ENCODE measurements around the gene DOK1.

DNA sequence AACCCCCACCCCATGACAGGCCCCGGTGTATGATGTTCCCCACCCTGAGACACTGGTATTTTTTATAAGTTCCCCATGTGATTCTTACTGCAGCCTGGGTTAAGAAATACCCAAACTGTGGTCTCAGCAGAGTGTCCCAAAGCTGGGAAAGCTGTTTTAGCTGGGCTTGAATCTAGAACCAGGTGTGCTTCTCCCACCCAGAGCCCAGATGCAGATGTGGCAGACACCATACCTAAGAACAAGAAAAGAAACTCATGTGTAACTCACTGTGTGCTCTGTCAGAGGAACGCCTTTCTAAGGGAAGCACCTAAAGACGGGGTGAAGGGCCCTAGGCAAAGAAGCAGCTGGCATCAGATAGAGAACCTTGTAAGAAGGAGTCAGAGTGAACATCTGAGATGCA, 23.9 kb downstream of the DOK1 start:
- TF ChIP-seq EZH2 (IDR thresholded peaks at IDR 0.05; ENCODE audit: low read length, unreplicated experiment) = no peak
- TF ChIP-seq, protein P1, sequence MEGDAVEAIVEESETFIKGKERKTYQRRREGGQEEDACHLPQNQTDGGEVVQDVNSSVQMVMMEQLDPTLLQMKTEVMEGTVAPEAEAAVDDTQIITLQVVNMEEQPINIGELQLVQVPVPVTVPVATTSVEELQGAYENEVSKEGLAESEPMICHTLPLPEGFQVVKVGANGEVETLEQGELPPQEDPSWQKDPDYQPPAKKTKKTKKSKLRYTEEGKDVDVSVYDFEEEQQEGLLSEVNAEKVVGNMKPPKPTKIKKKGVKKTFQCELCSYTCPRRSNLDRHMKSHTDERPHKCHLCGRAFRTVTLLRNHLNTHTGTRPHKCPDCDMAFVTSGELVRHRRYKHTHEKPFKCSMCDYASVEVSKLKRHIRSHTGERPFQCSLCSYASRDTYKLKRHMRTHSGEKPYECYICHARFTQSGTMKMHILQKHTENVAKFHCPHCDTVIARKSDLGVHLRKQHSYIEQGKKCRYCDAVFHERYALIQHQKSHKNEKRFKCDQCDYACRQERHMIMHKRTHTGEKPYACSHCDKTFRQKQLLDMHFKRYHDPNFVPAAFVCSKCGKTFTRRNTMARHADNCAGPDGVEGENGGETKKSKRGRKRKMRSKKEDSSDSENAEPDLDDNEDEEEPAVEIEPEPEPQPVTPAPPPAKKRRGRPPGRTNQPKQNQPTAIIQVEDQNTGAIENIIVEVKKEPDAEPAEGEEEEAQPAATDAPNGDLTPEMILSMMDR (conservative IDR thresholded peaks at IDR 0.05; ENCODE audit: low read depth, low read length) = no peak
- TF ChIP-seq EZH2phosphoT487 (IDR thresholded peaks at IDR 0.05; ENCODE audit: borderline replicate concordance, low read length) = no peak
